DOHH2 (cell line): ENCODE results near the gene ANTXRL.

Experiments used
- H3F3A ChIP-seq: fragments of 200-600 bp; sonication (generic), shearing (Covaris generic); 2 replicates; pipeline ENCODE4 v1.6.0; 2016; ENCODE audit warnings: antibody characterized with exemption, mild to moderate bottlenecking; ENCODE audit not compliant: control insufficient read depth, insufficient read depth
- H3K27ac ChIP-seq: fragments of 200-600 bp; sonication (generic); 2 replicates; pipeline ENCODE4 v1.5.1; 2014; ENCODE audit warnings: low read depth, mild to moderate bottlenecking, low read length, moderate library complexity
- H3K27me3 ChIP-seq: fragments of 200-600 bp; sonication (generic); 2 replicates; pipeline ENCODE4 v1.6.1; 2014; ENCODE audit warnings: mild to moderate bottlenecking, low read length, mixed read lengths; ENCODE audit not compliant: control insufficient read depth
- H3K36me3 ChIP-seq: fragments of 200-600 bp; sonication (generic); 2 replicates; pipeline ENCODE4 v1.6.1; 2014; ENCODE audit warnings: mild to moderate bottlenecking, low read length, moderate library complexity, mixed read lengths; ENCODE audit not compliant: control insufficient read depth
- H3K4me1 ChIP-seq: fragments of 200-600 bp; sonication (generic); 2 replicates; pipeline ENCODE4 v1.6.1; 2014; ENCODE audit warnings: mild to moderate bottlenecking, low read length, mixed read lengths; ENCODE audit not compliant: control insufficient read depth
- H3K4me2 ChIP-seq: fragments of 200-600 bp; sonication (generic); 2 replicates; pipeline ENCODE4 v1.6.0; 2014; ENCODE audit warnings: mild to moderate bottlenecking, low read length, moderate library complexity
- H3K4me3 ChIP-seq: fragments of 200-600 bp; sonication (generic); 2 replicates; pipeline ENCODE4 v1.5.1; 2014; ENCODE audit warnings: mild to moderate bottlenecking, low read length, mixed read lengths
- H3K79me2 ChIP-seq: fragments of 200-600 bp; sonication (generic); 2 replicates; pipeline ENCODE4 v1.6.1; 2014; ENCODE audit warnings: mild to moderate bottlenecking, low read length, mixed read lengths; ENCODE audit not compliant: control insufficient read depth
- H3K9me2 ChIP-seq: fragments of 200-600 bp; sonication (generic); replicated peaks from 2 replicates; pipeline ENCODE4 v1.6.1; 2014; ENCODE audit warnings: mild to moderate bottlenecking, low read length, mixed read lengths; ENCODE audit not compliant: control insufficient read depth
- H3K9me3 ChIP-seq: fragments of 200-600 bp; sonication (generic); 2 replicates; pipeline ENCODE4 v1.6.1; 2014; ENCODE audit warnings: antibody characterized with exemption, low read length, mixed read lengths; ENCODE audit not compliant: control insufficient read depth, insufficient read depth
- H4K20me1 ChIP-seq: fragments of 200-600 bp; sonication (generic); 2 replicates; pipeline ENCODE4 v1.6.0; 2014; ENCODE audit warnings: low read depth, mild to moderate bottlenecking, antibody characterized with exemption, low read length, moderate library complexity; ENCODE audit not compliant: control insufficient read depth, insufficient read depth
- EZH2phosphoT487 ChIP-seq: fragments of 200-600 bp; sonication (generic); IDR thresholded peaks from 2 replicates; pipeline ENCODE4 v1.6.1; 2017; ENCODE audit warnings: borderline replicate concordance, mild to moderate bottlenecking, antibody characterized with exemption, low read length, moderate library complexity, mixed read lengths
- TF ChIP-seq, protein P1 (sequence below): fragments of 200-600 bp; sonication (generic); IDR thresholded peaks from one replicate; pipeline ENCODE4 v1.5.1; 2014; ENCODE audit warnings: antibody characterized with exemption, mild to moderate bottlenecking, low read depth, low read length; ENCODE audit not compliant: poor library complexity, severe bottlenecking

ANTXRL gene

DNA sequence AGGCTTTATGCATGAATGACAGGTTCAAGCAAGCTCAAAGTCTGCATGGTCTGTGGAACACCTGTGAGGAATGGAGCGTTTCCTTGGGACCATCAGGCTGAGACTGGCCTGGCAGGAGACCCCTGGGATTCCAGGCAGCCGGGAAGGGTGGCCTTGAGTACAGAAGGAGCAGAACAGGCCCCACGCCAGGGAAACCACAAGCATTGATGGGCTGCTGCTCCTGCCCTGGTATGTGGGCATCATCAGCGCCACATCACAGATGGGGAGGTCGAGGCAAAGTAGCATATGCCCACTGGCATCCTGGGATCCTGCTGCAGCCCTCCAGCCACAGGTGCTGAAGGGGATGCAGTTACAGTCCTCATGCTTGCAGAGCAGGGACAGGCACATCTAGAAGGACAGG is 40.9 kb downstream of the ANTXRL start:
- H3K9me2 ChIP-seq: no peaks in the 10 kb centered on the region
- H3K4me2 ChIP-seq: no peak overlapping the region
- H3K36me3 ChIP-seq: no peaks in the 10 kb centered on the region
- TF ChIP-seq, protein P1, sequence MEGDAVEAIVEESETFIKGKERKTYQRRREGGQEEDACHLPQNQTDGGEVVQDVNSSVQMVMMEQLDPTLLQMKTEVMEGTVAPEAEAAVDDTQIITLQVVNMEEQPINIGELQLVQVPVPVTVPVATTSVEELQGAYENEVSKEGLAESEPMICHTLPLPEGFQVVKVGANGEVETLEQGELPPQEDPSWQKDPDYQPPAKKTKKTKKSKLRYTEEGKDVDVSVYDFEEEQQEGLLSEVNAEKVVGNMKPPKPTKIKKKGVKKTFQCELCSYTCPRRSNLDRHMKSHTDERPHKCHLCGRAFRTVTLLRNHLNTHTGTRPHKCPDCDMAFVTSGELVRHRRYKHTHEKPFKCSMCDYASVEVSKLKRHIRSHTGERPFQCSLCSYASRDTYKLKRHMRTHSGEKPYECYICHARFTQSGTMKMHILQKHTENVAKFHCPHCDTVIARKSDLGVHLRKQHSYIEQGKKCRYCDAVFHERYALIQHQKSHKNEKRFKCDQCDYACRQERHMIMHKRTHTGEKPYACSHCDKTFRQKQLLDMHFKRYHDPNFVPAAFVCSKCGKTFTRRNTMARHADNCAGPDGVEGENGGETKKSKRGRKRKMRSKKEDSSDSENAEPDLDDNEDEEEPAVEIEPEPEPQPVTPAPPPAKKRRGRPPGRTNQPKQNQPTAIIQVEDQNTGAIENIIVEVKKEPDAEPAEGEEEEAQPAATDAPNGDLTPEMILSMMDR: no peak
- TF ChIP-seq EZH2phosphoT487: no peak
- H3K27ac ChIP-seq: no peak overlapping the region
- no peaks in the 10 kb centered on the region for H3F3A ChIP-seq
- H3K9me3 ChIP-seq: no peaks in the 10 kb centered on the region
- H3K27me3 ChIP-seq: peaks cover 11% of the 10 kb centered on the region; the same call in 1 of the 2 replicates
- H3K79me2 ChIP-seq: no peaks in the 10 kb centered on the region
- no peak overlapping the region for H3K4me3 ChIP-seq
- no peaks in the 10 kb centered on the region for H3K4me1 ChIP-seq
- no peaks in the 10 kb centered on the region for H4K20me1 ChIP-seq

DNA sequence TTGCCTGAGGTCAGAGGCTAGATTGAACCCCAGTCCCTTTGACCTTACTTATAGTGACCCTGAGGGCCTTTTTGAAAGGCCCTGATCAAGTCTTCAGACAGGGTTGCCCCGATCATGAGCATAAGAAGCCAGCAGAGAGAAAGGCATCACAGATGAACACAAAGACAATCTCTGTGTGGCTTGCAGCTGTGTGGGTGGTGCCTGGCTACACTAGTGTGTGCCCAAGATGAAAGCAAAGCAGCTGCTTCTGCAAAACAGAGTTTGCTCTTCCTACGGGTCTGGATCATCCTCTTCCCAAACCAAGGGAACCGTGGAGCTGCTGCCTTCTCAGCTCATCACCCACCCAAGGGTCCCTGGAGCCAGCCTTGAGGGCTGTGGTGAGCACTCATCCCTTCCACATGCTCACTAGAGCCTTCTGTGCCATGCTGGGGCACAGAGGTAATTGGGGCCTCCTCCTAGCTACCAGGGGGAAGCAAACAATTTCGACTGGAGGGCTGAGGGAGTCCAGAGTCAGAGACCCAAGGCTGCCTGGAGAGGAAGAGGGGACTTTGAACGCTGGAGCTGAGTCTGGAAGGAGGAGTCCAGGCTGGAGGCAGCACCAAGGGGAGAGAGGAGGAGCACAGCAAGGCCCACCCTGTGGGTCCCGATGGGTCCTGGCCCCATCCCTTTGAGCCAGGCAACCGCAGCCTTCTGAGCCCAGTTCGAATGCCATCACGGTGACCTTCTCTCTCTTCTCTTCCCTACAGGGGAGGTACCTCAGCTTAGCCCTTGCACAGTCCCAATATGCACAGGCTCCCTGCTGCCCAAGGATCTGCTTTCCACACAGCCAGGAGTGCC is 42.3 kb downstream of the ANTXRL start:
- Histone ChIP-seq H3K27me3 (peaks cover 8% of the 10 kb centered on the region; the same call in 1 of the 2 replicates), H3K4me1 (no peaks in the 10 kb centered on the region), H4K20me1 (no peaks in the 10 kb centered on the region), H3K4me3 (no peak overlapping the region), H3F3A (no peaks in the 10 kb centered on the region), H3K9me2 (no peaks in the 10 kb centered on the region), H3K36me3 (no peaks in the 10 kb centered on the region), H3K9me3 (no peaks in the 10 kb centered on the region), H3K4me2 (no peak overlapping the region), H3K27ac (no peak overlapping the region), H3K79me2 (no peaks in the 10 kb centered on the region)
- TF ChIP-seq, protein P1: no peak
- TF ChIP-seq EZH2phosphoT487: no peak

DNA sequence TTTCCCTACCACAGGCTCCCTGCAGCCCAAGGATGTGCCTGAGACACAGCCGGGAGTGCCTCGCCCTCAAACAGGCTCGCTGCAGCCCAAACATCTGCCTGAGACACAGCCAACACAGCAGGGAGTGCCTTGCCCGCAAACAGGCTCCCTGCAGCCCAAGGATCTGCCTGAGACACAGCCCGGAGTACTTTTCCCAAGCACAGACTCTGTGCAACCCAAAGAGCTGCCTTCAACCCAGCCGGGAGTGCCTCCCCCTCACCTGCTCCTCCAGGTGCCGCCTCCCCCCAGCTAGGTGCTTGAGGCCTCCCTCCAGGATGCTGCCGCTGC is 42.9 kb downstream of the ANTXRL start:
- Histone ChIP-seq H3K9me3 (no peaks in the 10 kb centered on the region), H3K79me2 (no peaks in the 10 kb centered on the region), H3F3A (no peaks in the 10 kb centered on the region), H3K27ac (no peak overlapping the region), H3K4me3 (no peak overlapping the region), H3K27me3 (peaks cover 8% of the 10 kb centered on the region; the same call in 1 of the 2 replicates), H3K36me3 (no peaks in the 10 kb centered on the region), H3K4me2 (no peak overlapping the region), H4K20me1 (no peaks in the 10 kb centered on the region), H3K4me1 (no peaks in the 10 kb centered on the region), H3K9me2 (no peaks in the 10 kb centered on the region)
- no peak for TF ChIP-seq EZH2phosphoT487
- TF ChIP-seq, protein P1: no peak
